Colon (tissue), 2 donors: ENCODE data around the gene GLOD4.

Experiments used
- FAIRE-seq: peaks from 2 replicates; lab custom pipeline; 2012; peaks lifted over from hg19 to GRCh38; lab: Jason Lieb, UNC
- donor health status: control.
- donor health status: control.

GLOD4 gene

DNA sequence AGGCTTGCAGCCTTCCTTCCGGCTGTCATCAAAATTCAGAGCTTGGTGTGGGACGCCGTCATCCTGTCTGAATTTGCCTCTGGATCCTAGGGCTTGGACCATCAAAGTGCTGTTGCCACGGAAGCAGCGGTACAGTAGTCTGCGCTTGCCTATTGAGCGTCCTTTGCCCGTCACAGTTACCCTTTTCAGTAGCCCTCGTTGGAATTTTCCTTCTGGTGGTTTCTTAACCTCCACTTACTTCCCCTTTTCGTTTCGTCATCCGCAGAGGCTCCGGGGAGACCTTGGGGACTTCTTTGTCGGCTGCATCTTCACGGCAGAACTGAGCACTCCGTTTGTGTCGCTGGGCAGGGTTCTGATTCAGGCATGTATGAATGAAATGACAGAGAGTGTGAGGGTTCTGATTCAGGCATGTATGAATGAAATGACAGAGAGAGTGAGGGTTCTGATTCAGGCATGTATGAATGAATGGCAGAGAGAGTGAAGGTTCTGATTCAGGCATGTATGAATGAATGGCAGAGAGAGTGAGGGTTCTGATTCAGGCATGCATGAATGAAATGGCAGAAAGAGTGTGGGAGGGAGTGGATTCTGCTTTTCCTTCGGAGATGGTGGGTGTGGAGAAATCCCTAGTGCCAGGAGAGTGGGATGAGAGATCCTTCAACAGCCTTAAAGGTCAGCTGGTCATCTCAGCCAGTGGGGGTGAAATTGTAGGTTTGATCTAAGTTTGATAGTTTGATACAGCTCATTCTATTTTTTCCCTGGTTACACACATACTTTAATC lies 41.7 kb downstream of the GLOD4 start:
- no peak for FAIRE-seq

DNA sequence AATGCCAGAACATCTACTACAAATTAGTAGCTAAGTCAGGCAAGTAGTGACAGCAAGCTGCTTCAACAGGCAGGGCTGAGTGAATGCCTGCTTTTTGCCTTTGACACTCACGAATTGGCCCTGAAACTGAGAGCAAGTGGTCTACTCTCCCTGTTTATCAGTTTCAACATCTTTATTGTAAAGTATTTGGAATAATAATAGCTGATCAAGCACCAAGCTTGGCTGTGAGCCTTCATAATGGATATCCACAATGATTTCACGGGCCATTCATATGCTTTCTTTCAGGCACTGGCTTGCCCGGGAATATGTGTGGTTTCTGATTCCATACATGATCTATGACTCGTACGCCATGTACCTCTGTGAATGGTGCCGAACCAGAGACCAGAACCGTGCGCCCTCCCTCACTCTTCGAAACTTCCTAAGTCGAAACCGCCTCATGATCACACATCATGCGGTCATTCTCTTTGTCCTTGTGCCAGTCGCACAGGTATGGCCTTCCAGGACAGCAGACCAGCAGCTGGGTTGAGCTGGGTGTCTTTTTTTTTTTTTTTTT lies 44.4 kb downstream of the GLOD4 start:
- no peak for FAIRE-seq

DNA sequence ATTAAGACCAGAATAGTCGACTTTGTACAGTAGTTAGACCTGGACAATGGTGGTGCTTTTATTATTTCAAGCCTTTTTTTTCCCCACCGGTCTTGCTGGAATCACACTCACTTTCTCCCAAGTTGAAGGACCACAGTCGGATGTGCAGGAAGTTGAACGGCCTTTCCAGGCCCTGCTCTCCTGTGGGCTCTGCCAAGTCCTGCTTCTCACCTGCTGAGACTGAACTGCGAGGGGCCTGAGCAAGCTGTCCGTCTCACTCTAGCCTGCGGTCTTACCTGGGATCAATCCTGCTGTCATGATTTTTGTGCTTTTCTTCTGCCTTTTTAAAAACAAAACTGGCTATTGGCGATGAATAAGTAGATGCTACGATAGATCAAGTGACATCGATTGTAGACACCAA lies 48.3 kb downstream of the GLOD4 start:
- FAIRE-seq: no peak

DNA sequence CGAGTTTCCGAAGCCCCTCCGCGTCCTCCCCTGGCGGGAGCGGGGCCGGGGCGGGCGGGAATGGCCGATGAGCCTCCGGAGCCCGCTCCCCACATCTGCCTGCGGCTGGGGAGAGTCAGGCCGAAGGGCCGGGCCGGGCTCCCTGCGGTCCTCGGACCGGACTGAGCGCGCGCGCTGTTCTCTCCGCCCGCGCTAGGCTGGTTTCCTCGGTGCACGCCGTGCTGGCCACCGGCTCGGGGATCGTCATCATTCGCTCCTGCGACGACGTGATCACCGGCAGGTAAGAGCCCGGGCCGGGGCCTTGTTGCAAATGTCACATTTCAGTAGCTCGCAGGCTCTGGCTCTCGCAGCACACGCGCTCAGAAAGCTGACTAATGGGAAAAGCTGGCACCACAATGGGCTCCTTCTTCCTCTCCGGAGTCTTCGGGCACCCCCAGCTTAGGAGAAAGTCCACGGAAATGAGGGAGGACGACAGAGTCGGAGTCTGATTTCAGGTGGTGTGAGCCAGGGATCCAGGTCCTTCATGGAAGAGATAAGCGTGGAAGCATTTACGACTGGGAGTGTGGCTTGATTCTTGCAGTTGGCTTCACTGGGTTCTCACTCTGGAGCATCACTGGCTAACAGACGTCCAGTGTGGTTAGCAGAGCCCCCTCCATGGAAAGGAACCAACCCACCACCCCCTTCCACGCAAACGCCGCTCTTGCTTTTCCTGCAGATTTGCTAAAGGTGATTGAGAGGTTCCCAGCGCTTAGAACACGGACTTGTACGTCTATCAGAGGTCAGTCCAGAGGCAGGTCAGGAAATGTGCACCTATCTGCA lies 49.0 kb downstream of the GLOD4 start:
- FAIRE-seq: no peak

- FAIRE-seq: no peak
Measured at GRCh38 chr17:732067-732901, 49.8 kb downstream of the GLOD4 start, which contains the start of gene TLCD3A. TLCD3A (plus strand) TSS chr17:732596; CDS start chr17:732648, 52 bp downstream.

- no peak for FAIRE-seq
Measured at GRCh38 chr17:731644-732066, 50.4 kb downstream of the GLOD4 start.

DNA sequence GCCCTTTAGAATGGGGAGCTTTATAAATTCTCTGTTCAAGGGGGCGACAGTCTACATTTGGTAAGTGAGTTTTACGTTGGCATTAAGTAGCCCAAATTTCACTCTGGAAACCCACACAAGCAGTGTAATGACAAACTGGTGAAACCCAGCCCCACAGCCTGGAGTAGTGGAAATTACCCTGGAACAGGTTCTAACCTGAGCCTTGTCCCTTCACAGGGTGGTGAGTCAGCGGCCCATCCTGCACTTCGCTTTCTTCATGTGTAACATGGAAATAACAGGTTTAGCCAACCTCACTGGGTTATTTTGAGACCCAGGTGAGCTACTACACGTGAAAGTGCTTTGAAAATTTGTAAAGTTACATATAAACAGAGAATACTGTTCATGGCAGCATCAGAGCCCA lies 53.2 kb downstream of the GLOD4 start:
- no peak for FAIRE-seq

DNA sequence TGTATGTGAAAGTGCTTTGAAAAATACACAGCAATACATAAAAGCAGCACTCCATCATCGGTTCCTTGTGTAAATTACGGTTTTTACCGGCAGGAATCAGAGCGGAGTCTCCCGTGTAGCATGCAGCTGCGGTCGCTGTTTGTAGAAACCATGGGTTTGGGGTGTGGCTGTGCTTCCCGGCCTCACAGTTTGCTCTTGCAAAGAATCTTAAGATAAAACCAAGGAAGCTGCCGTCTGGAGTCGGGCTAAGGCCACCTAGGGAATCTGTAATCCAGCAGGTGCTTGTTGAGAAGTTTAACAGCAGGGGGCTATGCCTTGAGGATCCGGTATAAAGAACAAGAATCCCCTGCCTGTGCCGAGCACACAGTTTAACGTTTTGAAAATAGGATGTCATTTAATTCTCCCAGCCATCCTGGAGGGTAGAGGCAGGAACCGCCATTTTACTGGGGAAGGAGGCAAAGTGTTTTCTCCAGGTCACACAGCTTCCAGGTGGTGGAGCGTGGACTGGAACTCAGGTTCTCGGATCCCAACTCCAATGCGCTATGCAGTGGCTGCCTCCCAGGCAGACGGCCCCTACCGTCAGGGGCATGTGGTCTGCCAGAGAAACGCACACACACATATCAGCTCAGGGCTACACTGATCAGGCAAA lies 55.7 kb downstream of the GLOD4 start:
- FAIRE-seq: no peak

GRCh38 chr17:725746-726145 lies 56.3 kb downstream of the GLOD4 start:
- no peak for FAIRE-seq

GRCh38 chr17:725084-725483 lies 57.0 kb downstream of the GLOD4 start:
- no peak for FAIRE-seq

DNA sequence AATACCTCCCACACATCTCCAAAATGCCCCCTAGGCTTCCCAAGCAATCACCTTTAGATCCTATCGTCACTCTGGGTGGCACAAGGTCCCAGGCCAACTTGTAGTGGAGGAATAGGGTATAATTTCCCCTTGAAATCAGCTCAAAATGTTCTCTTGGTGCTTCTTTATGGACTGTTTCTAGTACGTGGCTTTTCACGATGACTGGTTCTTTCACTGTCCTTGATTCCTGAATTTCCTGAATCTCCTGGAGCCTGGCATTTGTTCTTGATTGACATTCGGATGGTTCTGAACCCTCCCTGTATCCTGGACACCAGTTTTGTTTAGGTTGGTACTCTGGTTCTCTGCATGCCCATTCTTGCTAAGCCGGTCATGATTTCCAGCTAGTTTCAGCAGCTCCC lies 60.5 kb downstream of the GLOD4 start:
- no peak for FAIRE-seq

GRCh38 chr17:720706-721539 lies 61.2 kb downstream of the GLOD4 start:
- no peak for FAIRE-seq

DNA sequence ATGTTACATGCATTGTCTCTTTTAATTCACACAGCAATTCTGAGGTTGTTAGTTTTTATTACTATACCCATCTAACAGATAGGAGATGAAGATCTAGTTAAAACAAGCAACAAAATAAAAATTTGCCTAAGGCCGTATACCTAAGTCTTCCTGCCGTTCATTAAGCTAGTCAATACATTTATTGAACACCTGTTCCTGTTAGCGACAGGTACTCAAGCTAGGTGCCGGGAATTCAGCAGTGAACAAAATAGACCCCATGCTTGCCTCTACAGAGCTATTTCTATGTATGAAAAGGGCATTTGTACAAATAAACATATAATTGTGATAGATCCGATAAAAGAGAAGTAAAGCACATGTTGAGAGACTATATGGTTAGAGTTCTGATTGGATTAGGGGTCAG lies 64.0 kb downstream of the GLOD4 start:
- no peak for FAIRE-seq
